Measurements from ENCODE around the gene RNF169.
"Not testable (repeated sequence)": the region's sequence is repeated elsewhere in the genome, so short reads cannot be mapped to it uniquely, and the experiment has no call there.

Gene RNF169

DNA sequence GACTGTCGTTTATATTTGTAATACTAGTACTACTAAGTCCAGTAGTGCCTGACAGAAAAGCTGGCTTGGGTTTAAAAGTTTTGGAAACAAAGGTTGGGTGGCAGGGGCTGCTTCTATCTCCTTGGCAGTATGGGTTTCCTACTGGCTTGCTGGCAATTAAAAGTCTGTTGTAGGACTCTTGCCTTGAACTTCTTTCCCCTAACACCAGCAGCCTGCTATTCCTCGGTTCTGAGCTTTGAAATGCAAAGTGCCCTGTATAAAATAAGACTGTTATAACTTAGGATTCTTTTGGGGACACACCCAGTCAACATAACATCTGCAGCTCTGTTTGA, 1.3 kb downstream of the RNF169 start:
- H3K79me2 ChIP-seq (ENCODE audit: insufficient read depth, low read length): peaks cover 67% of the 10 kb centered on the region
- peak overlapping the region; percentile 85 for H2AFZ ChIP-seq (ENCODE audit: low read depth, low read length)
- H3K27me3 ChIP-seq (ENCODE audit: insufficient read depth, low read length, poor library complexity): no peaks in the 10 kb centered on the region
- peak overlapping the region; percentile 76 for H3K27ac ChIP-seq (ENCODE audit: low read length)
- H3K4me1 ChIP-seq (ENCODE audit: insufficient read depth, low read length): peaks cover 34% of the 10 kb centered on the region
- H3K9ac ChIP-seq (ENCODE audit: low read depth, low read length): peak overlapping the region; percentile 94
- ATAC-seq (ENCODE audit: insufficient read depth, low read depth) (no peak), DNase-seq (peak; percentile 8)
- peak overlapping the region; percentile 78 for H3K4me2 ChIP-seq (ENCODE audit: insufficient read depth, low read length)
- H3K4me3 ChIP-seq (ENCODE audit: low read depth in 1 of 2, low read length in 2 of 2): peak overlapping the region; percentile 57 to 74; a peak in 3 of 4 replicates
- H4K20me1 ChIP-seq (ENCODE audit: insufficient read depth, low read length): peaks cover 10% of the 10 kb centered on the region; the same call in 1 of the 2 replicates
- H3K9me3 ChIP-seq (ENCODE audit: insufficient read depth, low read length, severe bottlenecking): no peaks in the 10 kb centered on the region
- H3K36me3 ChIP-seq (ENCODE audit: insufficient read depth, low read length): no peaks in the 10 kb centered on the region; the same call in 1 of the 2 replicates
- TF ChIP-seq, protein P1, sequence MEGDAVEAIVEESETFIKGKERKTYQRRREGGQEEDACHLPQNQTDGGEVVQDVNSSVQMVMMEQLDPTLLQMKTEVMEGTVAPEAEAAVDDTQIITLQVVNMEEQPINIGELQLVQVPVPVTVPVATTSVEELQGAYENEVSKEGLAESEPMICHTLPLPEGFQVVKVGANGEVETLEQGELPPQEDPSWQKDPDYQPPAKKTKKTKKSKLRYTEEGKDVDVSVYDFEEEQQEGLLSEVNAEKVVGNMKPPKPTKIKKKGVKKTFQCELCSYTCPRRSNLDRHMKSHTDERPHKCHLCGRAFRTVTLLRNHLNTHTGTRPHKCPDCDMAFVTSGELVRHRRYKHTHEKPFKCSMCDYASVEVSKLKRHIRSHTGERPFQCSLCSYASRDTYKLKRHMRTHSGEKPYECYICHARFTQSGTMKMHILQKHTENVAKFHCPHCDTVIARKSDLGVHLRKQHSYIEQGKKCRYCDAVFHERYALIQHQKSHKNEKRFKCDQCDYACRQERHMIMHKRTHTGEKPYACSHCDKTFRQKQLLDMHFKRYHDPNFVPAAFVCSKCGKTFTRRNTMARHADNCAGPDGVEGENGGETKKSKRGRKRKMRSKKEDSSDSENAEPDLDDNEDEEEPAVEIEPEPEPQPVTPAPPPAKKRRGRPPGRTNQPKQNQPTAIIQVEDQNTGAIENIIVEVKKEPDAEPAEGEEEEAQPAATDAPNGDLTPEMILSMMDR (IDR thresholded peaks at IDR 0.05; ENCODE audit: borderline replicate concordance, extremely low read depth, low read length, poor library complexity, severe bottlenecking): no peak
- no peak for TF ChIP-seq EZH2 (IDR thresholded peaks at IDR 0.05; ENCODE audit: borderline replicate concordance, low read depth, low read length, severe bottlenecking)

DNA sequence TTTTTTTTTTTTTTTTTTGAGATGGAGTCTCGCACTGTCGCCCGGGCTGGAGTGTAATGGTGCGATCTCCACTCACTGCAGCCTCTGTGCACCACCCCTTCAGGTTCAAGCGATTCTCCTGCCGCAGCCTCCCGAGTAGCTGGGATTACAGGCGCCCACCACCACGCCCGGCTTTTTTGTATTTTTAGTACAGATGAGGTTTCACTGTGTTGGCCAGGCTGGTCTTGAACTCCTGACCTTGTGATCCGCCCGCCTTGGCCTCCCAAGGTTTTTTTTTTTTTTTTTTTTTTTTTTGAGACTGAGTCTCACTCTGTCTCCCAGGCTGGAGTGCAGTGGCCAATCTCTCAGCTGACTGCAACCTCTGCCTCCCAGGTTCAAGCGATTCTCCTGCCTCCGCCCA, 1.9 kb downstream of the RNF169 start:
- not testable (repeated sequence) for H3K36me3 ChIP-seq (ENCODE audit: insufficient read depth, low read length); H4K20me1 ChIP-seq (ENCODE audit: insufficient read depth, low read length); H3K27me3 ChIP-seq (ENCODE audit: insufficient read depth, low read length, poor library complexity); H3K27ac ChIP-seq (ENCODE audit: low read length); DNase-seq; ATAC-seq (ENCODE audit: insufficient read depth, low read depth); H3K9me3 ChIP-seq (ENCODE audit: insufficient read depth, low read length, severe bottlenecking); H2AFZ ChIP-seq (ENCODE audit: low read depth, low read length)
- peak overlapping the region; percentile 94; the same call in 1 of the 2 replicates for H3K9ac ChIP-seq (ENCODE audit: low read depth, low read length)
- H3K4me3 ChIP-seq (ENCODE audit: low read depth in 1 of 2, low read length in 2 of 2): peak overlapping the region in 1 of 2 experiments; percentile 74; a peak in 1 of 4 replicates
- peak overlapping the region; percentile 78 for H3K4me2 ChIP-seq (ENCODE audit: insufficient read depth, low read length)
- peaks cover 34% of the 10 kb centered on the region for H3K4me1 ChIP-seq (ENCODE audit: insufficient read depth, low read length)
- H3K79me2 ChIP-seq (ENCODE audit: insufficient read depth, low read length): peaks cover 74% of the 10 kb centered on the region

DNA sequence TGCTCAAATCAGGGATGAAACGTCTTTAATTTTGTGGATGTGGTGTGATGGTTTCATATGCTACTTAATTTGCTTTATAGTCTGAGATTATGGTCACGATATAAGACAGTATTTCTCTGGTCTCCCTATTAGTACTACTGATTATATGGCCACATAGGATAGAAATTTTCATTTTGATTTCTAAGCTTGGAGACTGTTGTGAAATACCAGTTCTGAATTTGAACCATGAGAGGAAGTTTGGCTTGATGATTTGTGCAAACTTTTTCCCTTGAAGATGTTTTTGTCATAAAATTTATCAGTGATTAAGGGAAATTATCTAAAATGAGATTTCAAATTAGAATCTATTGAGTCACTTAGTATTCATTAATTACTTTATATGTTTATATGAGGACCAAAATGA, 2.7 kb downstream of the RNF169 start:
- H2AFZ ChIP-seq (ENCODE audit: low read depth, low read length): no peak overlapping the region
- H3K4me3 ChIP-seq (ENCODE audit: low read depth in 1 of 2, low read length in 2 of 2): no peak overlapping the region
- H3K27me3 ChIP-seq (ENCODE audit: insufficient read depth, low read length, poor library complexity): no peaks in the 10 kb centered on the region
- H4K20me1 ChIP-seq (ENCODE audit: insufficient read depth, low read length): peaks cover 15% of the 10 kb centered on the region; the same call in 1 of the 2 replicates
- TF ChIP-seq, protein P1 (IDR thresholded peaks at IDR 0.05; ENCODE audit: borderline replicate concordance, extremely low read depth, low read length, poor library complexity, severe bottlenecking): no peak
- no peak for TF ChIP-seq EZH2 (IDR thresholded peaks at IDR 0.05; ENCODE audit: borderline replicate concordance, low read depth, low read length, severe bottlenecking)
- no peak overlapping the region for H3K27ac ChIP-seq (ENCODE audit: low read length)
- H3K9me3 ChIP-seq (ENCODE audit: insufficient read depth, low read length, severe bottlenecking): peaks cover 1% of the 10 kb centered on the region
- peaks cover 81% of the 10 kb centered on the region for H3K79me2 ChIP-seq (ENCODE audit: insufficient read depth, low read length)
- ATAC-seq (ENCODE audit: insufficient read depth, low read depth) (no peak), DNase-seq (no peak)
- no peak overlapping the region for H3K9ac ChIP-seq (ENCODE audit: low read depth, low read length)
- H3K4me2 ChIP-seq (ENCODE audit: insufficient read depth, low read length): peak overlapping the region; percentile 38; the same call in 1 of the 2 replicates
- H3K36me3 ChIP-seq (ENCODE audit: insufficient read depth, low read length): peaks cover 2% of the 10 kb centered on the region
- H3K4me1 ChIP-seq (ENCODE audit: insufficient read depth, low read length): peaks cover 34% of the 10 kb centered on the region

DNA sequence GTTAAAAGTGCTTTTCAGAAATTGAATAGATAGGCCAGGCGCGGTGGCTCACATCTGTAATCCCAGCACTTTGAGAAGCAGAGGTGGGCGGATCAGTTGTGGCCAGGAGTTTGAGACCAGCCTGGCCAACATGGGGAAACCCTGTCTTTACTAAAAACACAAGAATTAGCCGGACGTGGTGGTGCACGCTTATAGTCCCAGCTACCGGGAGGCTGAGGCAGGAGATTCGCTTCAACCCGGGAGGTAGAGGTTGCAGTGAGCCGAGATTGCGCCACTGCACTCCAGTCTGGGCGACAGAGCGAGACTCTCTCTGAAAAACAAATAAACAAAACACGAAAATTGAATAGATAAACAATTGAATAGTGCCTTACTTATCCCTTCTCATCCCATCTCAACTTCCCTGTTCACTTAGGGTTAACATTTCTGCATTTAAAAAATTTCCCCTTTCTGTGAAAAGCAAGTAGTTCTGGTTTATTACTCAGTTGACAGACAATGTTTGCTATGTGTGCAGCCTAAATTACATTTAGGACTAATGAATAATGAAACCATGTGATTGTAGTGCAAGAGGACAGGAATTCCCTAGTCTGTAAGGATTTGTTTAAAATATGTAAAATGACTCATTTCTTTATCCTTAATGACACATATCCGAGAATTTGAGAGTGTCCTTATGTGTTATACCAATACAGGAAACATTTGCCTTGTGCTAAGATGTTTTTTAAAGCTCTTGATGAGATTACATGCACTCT, 6.0 kb downstream of the RNF169 start:
- H3K27me3 ChIP-seq (ENCODE audit: insufficient read depth, low read length, poor library complexity): no peaks in the 10 kb centered on the region
- peaks cover 17% of the 10 kb centered on the region for H3K4me1 ChIP-seq (ENCODE audit: insufficient read depth, low read length)
- H2AFZ ChIP-seq (ENCODE audit: low read depth, low read length): no peak overlapping the region
- DNase-seq (no peak), ATAC-seq (ENCODE audit: insufficient read depth, low read depth) (no peak)
- peaks cover 6% of the 10 kb centered on the region; the same call in 1 of the 2 replicates for H3K36me3 ChIP-seq (ENCODE audit: insufficient read depth, low read length)
- no peak overlapping the region for H3K9ac ChIP-seq (ENCODE audit: low read depth, low read length)
- H3K79me2 ChIP-seq (ENCODE audit: insufficient read depth, low read length): peaks cover 71% of the 10 kb centered on the region
- TF ChIP-seq, protein P1 (IDR thresholded peaks at IDR 0.05; ENCODE audit: borderline replicate concordance, extremely low read depth, low read length, poor library complexity, severe bottlenecking): no peak
- TF ChIP-seq EZH2 (IDR thresholded peaks at IDR 0.05; ENCODE audit: borderline replicate concordance, low read depth, low read length, severe bottlenecking): no peak
- H4K20me1 ChIP-seq (ENCODE audit: insufficient read depth, low read length): peaks cover 17% of the 10 kb centered on the region; the same call in 1 of the 2 replicates
- H3K4me3 ChIP-seq (ENCODE audit: low read depth in 1 of 2, low read length in 2 of 2): no peak overlapping the region
- H3K4me2 ChIP-seq (ENCODE audit: insufficient read depth, low read length): peak overlapping the region; percentile 5; the same call in 1 of the 2 replicates
- peaks cover 5% of the 10 kb centered on the region for H3K9me3 ChIP-seq (ENCODE audit: insufficient read depth, low read length, severe bottlenecking)
- H3K27ac ChIP-seq (ENCODE audit: low read length): no peak overlapping the region

Measured in DND-41 (cell line).